Measurements from ENCODE around the gene FAM3B. TPM values are rescaled to one million over a fixed set of nuclear protein-coding genes. Genes with fewer than 3 reads are reported as not detected.

Gene FAM3B
- total RNA-seq, 2 donors from 2014 or later: not detected

DNA sequence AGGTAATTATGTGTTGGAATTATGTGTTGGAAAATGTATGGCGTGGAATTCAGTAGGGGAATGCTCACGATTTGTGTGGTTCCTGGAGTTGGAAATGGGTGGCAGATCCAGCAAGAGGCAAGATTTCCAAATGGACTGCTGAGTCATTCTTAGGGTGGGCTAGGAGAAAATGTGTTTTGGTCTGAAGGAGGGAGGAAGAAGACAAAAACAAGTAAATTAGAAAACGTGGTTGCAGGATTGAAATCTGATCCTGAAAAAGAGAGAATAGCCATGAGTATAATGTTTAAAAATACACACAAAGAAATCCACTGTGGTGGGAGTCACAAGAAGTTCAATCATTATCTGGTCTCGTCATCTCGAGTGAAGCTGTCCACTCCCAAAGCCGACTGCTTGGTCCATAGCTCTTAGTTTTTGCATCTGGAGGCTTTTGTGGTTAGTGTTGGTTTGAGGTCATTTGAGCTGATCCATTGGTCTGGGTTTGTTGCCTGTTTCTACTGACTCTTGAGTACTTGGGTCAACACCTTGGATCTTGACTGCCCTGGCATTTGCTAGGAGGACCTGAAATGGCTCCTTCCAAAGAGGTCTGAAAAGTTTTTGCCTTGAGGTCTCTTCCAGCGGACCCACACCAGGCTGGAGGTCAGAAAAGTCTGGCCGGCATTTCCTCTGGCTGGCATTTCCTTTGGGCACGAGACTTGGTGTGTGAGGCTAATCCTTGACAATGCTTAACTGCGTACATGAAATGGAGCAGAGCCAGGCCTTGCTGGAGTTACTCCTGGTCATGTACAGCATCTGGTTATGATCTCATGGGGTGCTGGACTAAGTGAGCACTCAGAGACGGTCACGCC lies 54.5 kb downstream of the FAM3B start:
- H3K27ac Mint-ChIP-seq: peak overlapping the region in 1 of 2 donors; percentile 92
- DNase-seq (ENCODE audit: low spot score in 2 of 2) (no peak), ATAC-seq (no peak)
- H3K9me3 Mint-ChIP-seq: no peaks in the 10 kb centered on the region
- H3K36me3 Mint-ChIP-seq: peaks cover 9 to 25% of the 10 kb centered on the region in 2 donors

DNA sequence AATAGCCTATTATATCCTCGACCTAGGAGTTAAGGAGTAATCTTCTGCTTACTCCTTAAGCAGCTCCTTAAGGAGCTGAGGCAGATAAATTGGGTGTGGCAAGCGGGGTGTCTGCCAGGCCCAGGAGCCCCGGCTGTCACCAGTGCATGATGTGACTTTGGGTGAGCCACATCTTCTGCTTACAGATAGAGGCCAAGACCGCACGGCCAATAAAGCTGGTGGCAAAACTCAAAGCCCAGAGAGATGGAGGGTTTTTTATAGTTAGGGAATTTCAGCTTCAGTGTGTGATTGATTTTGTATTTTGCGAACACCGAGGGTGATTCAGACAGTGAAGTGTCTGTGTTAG lies 55.1 kb downstream of the FAM3B start:
- no peak overlapping the region for H3K27ac Mint-ChIP-seq
- DNase-seq (ENCODE audit: low spot score in 2 of 2): no peak
- H3K9me3 Mint-ChIP-seq: no peaks in the 10 kb centered on the region
- no peak for ATAC-seq
- H3K36me3 Mint-ChIP-seq: peaks cover 9 to 25% of the 10 kb centered on the region in 2 donors

DNA sequence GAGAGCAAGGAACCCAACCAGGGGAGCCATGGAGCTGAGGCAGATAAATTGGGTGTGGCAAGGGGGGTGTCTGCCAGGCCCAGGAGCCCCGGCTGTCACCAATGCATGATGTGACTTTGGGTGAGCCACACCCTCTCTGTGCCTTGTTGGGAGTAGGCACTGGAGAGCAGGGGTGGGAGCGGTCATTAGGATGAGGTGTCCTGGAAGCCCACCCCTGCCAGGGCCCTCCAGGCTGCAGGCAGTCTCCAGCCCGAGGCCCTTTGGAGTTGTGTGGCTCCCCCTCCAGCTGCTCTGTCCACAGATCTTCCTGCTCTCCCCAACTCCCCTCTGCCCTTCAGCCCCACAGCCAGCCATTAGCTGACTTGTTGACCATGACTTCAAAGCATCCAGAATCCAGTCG lies 56.7 kb downstream of the FAM3B start:
- DNase-seq (ENCODE audit: low spot score in 2 of 2) (no peak), ATAC-seq (no peak)
- no peaks in the 10 kb centered on the region for H3K9me3 Mint-ChIP-seq
- H3K27ac Mint-ChIP-seq: no peak overlapping the region
- peaks cover 9 to 25% of the 10 kb centered on the region in 2 donors for H3K36me3 Mint-ChIP-seq

DNA sequence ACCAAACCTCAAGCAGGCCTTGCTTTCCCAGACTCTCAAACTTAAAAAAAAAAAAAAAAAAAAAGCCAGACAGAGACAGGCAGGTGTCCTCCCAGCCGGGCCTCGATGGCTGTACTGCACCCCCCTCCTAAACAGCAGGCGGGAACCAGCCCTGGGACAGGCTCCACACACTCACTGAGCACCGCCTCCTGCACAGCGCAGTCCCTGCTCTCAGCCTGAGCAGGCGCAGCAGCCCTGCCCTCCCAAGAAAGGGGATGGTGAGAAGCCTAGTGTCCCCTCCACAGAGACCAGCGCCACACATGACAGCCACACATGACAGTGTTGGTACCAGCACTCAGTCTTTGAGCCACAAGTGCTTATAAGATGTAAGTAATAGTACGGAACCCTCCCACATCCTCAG lies 57.2 kb downstream of the FAM3B start:
- ATAC-seq (no peak), DNase-seq (ENCODE audit: low spot score in 2 of 2) (no peak)
- Mint-ChIP-seq H3K36me3 (peaks cover 9 to 25% of the 10 kb centered on the region in 2 donors), H3K9me3 (no peaks in the 10 kb centered on the region), H3K27ac (no peak overlapping the region)

DNA sequence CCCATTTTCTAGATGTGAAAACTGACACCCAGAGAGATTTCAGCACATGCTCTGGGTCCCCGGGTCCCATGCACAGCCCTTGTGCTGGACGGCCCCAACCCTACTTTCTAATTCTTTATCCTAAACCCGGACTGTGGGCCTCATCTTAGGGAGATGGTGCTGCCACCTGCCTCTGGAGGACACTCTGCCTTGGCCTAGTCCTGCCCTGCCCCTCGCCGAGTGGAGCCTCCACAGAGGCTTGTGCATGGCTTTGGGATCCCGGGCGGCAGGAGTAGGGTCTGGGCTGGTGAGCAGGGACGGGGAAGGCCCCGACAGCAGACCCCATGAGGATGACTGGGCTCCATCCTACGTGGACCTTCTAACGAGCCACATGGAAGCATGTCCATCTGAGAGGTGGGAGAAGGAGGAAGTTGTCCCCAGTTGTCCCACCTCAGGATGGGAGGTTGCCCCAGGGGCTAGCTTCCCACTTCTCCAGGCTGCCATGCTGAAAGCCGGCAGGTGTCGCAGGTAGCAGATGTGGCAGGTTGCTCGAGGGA lies 57.6 kb downstream of the FAM3B start:
- Mint-ChIP-seq H3K9me3 (no peaks in the 10 kb centered on the region), H3K27ac (peak overlapping the region in 1 of 2 donors; percentile 83), H3K36me3 (peaks cover 9 to 25% of the 10 kb centered on the region in 2 donors)
- no peak for DNase-seq (ENCODE audit: low spot score in 2 of 2)
- ATAC-seq: no peak

DNA sequence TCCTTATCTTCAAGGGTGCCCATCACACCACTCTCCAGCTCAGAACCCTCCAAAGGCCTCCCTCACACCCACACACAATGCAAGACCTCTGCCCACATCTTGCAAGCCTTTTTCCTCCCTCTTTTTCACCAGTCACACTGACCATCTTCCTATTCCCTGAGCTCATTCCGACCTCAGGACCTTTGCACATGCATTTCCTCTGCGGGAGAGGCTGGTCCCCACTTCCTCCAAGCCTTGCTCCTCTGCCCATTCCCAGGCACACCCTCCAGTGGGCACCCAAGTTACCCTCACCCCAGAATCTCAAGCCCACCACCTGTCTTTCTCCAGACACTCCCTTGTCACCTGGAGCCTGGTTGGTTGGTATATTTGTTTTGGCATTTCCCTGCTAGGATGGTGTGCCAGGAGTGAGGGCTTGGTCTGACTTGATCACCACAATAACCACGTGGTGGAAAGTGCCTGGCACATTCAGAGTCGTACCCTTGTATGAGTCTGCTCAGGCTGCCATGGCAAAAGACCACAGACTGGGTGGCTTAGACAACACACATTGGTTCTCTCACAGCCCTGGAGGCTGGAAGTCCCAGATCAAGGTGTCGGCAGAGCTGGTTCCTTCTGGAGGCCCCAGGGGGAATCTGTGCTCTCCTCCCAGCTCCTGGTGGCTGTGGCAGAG lies 58.4 kb downstream of the FAM3B start:
- ATAC-seq (peak; percentile 86 to 93), DNase-seq (ENCODE audit: low spot score in 2 of 2) (peak; percentile 23 to 57)
- H3K9me3 Mint-ChIP-seq: no peaks in the 10 kb centered on the region
- peak overlapping the region; percentile 83 to 91 for H3K27ac Mint-ChIP-seq
- H3K36me3 Mint-ChIP-seq: peaks cover 7 to 24% of the 10 kb centered on the region in 2 donors

DNA sequence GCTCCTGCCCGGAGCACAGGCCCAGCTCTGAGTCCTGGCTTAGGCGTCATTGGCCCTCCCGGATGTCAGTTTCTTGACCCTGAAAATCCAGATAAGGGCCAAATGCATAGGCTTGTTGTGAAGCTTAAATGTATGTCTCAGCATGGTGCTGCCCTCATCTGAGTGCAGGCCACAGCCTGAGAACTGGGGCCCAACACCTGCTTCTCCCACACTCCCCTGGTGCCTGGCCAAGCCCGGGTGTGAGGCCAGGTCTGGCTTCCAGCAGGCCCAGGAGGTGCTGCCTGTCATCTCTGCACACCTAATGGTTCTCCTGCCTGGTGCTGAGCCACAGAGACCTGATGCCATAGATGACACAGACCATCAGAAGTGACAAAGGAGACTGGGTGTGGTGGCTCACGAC lies 59.3 kb downstream of the FAM3B start:
- peaks cover 0 to 24% of the 10 kb centered on the region in 2 donors for H3K36me3 Mint-ChIP-seq
- H3K27ac Mint-ChIP-seq: peak overlapping the region in 1 of 2 donors; percentile 86
- DNase-seq (ENCODE audit: low spot score in 2 of 2) (no peak), ATAC-seq (no peak)
- H3K9me3 Mint-ChIP-seq: no peaks in the 10 kb centered on the region

DNA sequence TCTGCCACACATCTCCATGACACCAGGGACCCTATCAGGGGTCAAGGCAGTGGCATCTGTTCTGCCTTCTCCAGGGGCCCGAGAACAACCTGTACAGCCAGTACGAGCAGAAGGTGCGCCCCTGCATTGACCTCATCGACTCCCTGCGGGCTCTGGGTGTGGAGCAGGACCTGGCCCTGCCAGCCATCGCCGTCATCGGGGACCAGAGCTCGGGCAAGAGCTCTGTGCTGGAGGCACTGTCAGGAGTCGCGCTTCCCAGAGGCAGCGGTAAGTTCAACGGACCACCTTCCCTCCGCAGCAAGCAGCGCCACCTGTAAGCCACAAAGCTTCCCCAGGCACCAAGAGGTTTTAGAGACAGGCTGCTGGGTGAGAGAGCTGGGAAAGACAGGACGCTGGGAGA lies 61.1 kb downstream of the FAM3B start:
- ATAC-seq: no peak
- DNase-seq (ENCODE audit: low spot score in 2 of 2): no peak
- peaks cover 0 to 15% of the 10 kb centered on the region in 2 donors for H3K36me3 Mint-ChIP-seq

DNA sequence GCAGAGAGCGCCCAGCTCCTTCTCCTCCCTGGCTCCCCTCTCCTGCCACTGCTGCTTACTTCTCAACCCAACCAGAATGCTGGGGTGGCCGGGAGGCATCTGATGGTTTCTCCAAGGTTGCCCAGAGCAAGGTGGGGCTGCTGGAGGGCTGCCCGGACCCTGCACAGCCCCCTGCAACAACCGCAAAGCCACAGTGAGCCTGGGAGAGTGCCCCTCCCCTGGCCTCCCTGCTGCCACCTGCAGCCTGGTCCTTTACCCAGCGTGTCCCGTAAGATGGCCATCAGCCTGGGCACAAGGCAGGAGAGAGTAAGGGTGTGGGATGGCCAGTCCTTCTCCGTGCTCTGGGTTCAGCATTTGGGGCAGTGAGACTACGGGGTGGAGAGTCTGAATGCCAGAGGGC lies 62.2 kb downstream of the FAM3B start:
- peaks cover 0 to 15% of the 10 kb centered on the region in 2 donors for H3K36me3 Mint-ChIP-seq
- H3K9me3 Mint-ChIP-seq: no peaks in the 10 kb centered on the region
- ATAC-seq (no peak), DNase-seq (ENCODE audit: low spot score in 2 of 2) (no peak)
- H3K27ac Mint-ChIP-seq: no peak overlapping the region

More for the DNA sequence above, 61.1 kb downstream of the FAM3B start:
- Mint-ChIP-seq H3K9me3 (no peaks in the 10 kb centered on the region), H3K27ac (peak overlapping the region; percentile 2 to 43)

DNA sequence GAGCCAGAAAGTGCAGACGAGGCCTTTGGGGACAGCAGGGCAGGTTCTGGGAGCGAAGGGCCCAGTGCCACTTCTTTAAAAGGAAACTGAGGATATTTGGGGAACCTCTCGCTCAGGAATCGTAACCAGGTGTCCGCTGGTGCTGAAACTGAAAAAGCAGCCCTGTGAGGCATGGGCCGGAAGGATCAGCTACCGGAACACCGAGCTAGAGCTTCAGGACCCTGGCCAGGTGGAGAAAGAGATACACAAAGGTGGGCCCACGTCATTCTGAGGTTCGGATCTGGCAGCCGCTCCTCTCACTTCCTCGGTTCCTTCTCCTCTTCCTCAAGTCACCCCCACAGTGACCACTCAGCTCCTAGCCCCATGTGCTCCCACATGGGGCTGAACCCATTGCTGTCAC lies 63.3 kb downstream of the FAM3B start:
- H3K9me3 Mint-ChIP-seq: no peaks in the 10 kb centered on the region
- H3K36me3 Mint-ChIP-seq: peaks cover 0 to 12% of the 10 kb centered on the region in 2 donors
- DNase-seq (ENCODE audit: low spot score in 2 of 2): no peak
- H3K27ac Mint-ChIP-seq: peak overlapping the region in 1 of 2 donors; percentile 74
- ATAC-seq: no peak

DNA sequence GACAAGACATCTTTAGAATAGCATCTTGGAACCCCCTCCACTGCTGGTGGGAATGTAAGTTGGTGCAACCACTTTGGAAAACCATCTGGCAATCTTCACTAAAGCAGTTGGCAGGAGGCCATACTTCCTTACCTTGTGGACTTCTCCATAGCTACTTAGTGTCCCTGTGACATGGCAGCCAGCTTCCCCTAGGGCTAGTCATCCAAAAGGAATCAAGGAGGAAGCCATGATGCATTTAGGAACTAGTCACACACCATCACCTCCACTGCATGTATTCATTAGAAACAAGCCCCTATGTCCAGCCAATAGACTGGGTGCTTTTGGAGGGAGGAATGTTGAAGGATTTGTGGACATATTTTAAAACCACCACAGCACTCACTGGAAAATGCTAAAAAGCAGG lies 65.1 kb downstream of the FAM3B start:
- Mint-ChIP-seq H3K27ac (no peak overlapping the region), H3K9me3 (no peaks in the 10 kb centered on the region), H3K36me3 (peaks cover 0 to 9% of the 10 kb centered on the region in 2 donors)
- ATAC-seq: no peak
- DNase-seq (ENCODE audit: low spot score in 2 of 2): no peak

DNA sequence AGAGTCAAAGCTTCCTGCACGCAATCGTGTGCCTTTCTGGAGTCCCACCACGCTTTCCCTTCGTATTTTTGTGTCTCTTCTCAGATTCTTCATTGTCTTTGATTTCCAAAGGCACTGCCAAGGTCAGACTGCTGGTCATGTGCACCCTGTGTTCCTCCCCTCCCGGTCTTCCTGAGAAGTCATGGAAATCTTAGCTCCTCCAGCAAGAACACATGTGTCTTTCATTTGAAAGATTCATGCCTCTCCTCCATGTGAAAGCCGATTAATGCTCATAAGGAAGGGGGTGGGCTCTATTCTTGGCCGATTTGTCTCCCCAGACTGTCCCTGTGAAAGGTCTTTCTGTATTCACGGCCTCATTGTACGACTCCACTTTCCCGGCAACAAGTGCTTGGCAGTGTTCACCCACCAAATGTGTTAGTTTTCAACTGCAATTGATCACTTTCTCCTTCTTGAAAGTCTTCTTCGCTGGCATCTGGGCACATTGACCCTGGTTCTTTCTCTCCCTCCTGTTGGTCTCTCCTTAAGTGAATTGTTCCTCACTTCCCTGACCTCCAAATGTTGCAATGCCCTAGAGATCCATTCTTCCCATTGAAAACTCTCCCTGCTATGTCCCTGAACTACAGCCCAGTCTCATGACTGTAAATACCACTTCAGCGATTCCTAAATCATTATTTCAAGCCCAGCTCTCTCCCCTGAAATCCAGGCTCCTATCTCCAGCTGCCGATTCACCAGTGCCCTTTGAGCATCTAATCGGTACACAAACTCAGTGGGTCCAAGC lies 70.6 kb downstream of the FAM3B start:
- peaks cover 0 to 6% of the 10 kb centered on the region in 2 donors for H3K36me3 Mint-ChIP-seq

DNA sequence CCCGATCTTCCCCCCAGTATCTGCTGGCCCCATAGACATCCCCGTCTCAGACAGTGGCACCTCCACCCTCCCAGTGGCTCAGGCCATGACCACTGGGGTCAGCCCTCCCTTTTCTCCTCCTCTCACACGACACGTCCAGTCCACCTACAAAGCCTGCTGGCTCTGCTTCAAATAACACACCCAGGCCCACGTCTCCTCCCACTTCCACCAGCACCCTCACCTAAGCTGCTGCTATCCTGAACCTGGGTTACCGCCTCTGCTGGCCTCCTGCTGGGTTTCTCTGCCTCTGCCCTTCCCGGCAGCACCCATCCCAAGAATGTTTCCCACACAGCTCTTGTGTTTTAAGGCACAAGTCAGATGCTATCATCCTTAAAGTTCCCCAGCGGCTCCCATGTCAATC lies 71.2 kb downstream of the FAM3B start:
- DNase-seq (ENCODE audit: low spot score in 2 of 2) (no peak), ATAC-seq (no peak)
- peaks cover 0 to 6% of the 10 kb centered on the region in 2 donors for H3K36me3 Mint-ChIP-seq
- H3K27ac Mint-ChIP-seq: peak overlapping the region; percentile 12 to 63
- H3K9me3 Mint-ChIP-seq: no peaks in the 10 kb centered on the region

More for the DNA sequence above, 70.6 kb downstream of the FAM3B start:
- H3K9me3 Mint-ChIP-seq: no peaks in the 10 kb centered on the region
- no peak for DNase-seq (ENCODE audit: low spot score in 2 of 2)
- peak overlapping the region; percentile 12 to 32 for H3K27ac Mint-ChIP-seq
- no peak for ATAC-seq

DNA sequence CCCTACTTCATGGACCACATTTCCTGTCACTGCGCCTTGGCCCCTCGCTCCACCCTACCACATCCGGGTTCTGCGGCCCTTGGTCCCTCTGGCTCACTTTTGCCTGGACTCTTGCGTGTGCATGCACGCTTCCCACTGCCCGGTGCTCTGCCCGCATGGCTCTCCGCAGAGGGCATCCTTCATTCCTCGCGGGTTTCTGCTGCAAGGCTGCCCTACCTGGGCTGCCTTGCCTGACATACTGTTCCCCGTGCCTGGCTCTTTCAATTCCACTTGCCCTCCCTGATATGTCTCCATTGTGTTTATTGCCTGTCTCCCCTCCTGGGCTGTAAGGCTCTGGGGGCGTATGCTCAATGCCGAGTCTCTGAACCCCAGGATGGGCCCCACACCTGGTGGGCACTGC lies 71.7 kb downstream of the FAM3B start:
- Mint-ChIP-seq H3K36me3 (peaks cover 0 to 6% of the 10 kb centered on the region in 2 donors), H3K9me3 (no peaks in the 10 kb centered on the region), H3K27ac (peak overlapping the region in 1 of 2 donors; percentile 63)
- ATAC-seq: no peak
- DNase-seq (ENCODE audit: low spot score in 2 of 2): no peak

DNA sequence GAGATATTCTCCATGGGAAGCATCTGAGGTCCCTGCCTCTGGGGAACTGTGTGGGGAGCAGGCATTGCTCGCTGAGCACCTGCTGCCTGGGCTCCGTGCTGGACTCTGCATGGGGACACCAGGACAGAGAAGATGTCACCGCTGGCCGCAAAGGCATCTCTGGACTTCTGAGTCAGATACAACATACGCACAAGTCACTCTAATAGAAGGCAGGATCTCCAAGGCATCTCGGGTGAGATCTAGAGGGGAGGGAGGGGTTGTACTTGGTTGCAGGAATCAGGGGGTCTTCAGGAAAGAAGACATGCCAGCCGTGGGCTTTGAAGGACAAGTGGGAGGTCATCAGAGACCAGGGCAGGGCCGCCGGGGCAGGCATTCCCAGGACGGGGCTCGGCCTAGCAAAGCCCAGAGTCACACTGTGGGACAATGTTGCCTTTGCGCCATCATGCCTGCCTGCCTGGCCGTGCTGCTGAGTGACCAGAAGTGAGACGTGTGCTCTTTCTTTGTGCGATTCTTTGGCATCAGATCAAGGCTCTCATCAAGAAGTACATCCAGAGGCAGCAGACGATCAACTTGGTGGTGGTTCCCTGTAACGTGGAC lies 73.5 kb downstream of the FAM3B start:
- no peak for ATAC-seq

DNA sequence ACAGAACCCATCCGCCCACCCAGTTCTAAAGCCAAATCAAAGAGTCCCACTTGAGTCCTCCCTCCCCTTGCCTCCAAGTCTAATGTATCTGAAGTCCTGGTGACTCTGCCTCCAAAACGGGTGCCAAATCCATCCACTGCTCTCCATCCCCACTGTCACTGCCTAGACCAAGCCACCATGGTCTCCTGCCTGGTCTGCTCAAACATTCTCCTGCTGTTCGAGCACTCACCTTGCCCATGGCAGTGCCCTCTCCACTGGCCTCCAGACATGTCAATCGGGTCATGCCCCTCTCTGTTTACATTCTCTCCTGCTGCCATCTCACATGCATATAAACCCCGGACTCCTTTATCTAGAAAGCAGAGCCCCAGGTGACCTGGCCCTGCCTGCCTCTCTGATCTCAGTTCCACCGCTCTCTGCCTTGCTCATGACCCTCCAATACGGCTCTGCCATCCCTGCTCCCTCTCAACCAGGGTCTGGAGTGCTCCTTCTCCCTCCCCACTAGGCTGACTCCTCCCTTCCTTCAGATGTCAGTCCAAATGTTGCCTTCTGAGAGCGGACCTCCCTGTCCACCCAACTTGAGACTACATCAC lies 77.4 kb downstream of the FAM3B start:
- Mint-ChIP-seq H3K9me3 (no peaks in the 10 kb centered on the region), H3K36me3 (peaks cover 0 to 12% of the 10 kb centered on the region in 2 donors), H3K27ac (peak overlapping the region in 1 of 2 donors; percentile 33)
- DNase-seq (ENCODE audit: low spot score in 2 of 2) (no peak), ATAC-seq (no peak)

More for the DNA sequence above, 73.5 kb downstream of the FAM3B start:
- peak overlapping the region; percentile 25 to 67 for H3K27ac Mint-ChIP-seq
- no peaks in the 10 kb centered on the region for H3K9me3 Mint-ChIP-seq
- DNase-seq (ENCODE audit: low spot score in 2 of 2): no peak
- peaks cover 2 to 6% of the 10 kb centered on the region in 2 donors for H3K36me3 Mint-ChIP-seq

All from activated naive CD4-positive, alpha-beta T cell treated with anti-CD3 and anti-CD28 coated beads, Interleukin-2, amount 50 U/mL, for 72 hours (primary cell).